Suprapubic skin (tissue), 4 donors: ENCODE measurements around the gene IQSEC1.

Experiments used
- EP300 ChIP-seq: sonication (generic); formaldehyde crosslinking; IDR thresholded peaks from one replicate; pipeline ENCODE4 v1.6.1; 2017; ENCODE audit warnings: antibody characterized with exemption
- POLR2A ChIP-seq, 2 donors: fragments of 450-650 bp; IDR thresholded peaks; one replicate each; pipeline ENCODE4 v1.6.1; 2017; ENCODE audit warnings: antibody characterized with exemption in 2 of 2, mild to moderate bottlenecking in 2 of 2, moderate library complexity in 2 of 2
- POLR2AphosphoS5 ChIP-seq, 3 donors: sonication (generic); formaldehyde crosslinking; IDR thresholded peaks; one replicate each; pipeline ENCODE4 v1.6.1; 2017; ENCODE audit warnings: antibody characterized with exemption in 3 of 3
- TF ChIP-seq, protein P1 (sequence below), 2 donors: fragments of 200-600 bp in 1 of 2; fragments of 450-650 bp in 1 of 2; sonication (generic) in 1 of 2; IDR thresholded peaks; one replicate each; pipeline ENCODE4 v1.5.1; 2016 to 2019; ENCODE audit warnings: antibody characterized with exemption in 2 of 2, mild to moderate bottlenecking in 1 of 2, moderate library complexity in 1 of 2

- TF ChIP-seq, protein P1, sequence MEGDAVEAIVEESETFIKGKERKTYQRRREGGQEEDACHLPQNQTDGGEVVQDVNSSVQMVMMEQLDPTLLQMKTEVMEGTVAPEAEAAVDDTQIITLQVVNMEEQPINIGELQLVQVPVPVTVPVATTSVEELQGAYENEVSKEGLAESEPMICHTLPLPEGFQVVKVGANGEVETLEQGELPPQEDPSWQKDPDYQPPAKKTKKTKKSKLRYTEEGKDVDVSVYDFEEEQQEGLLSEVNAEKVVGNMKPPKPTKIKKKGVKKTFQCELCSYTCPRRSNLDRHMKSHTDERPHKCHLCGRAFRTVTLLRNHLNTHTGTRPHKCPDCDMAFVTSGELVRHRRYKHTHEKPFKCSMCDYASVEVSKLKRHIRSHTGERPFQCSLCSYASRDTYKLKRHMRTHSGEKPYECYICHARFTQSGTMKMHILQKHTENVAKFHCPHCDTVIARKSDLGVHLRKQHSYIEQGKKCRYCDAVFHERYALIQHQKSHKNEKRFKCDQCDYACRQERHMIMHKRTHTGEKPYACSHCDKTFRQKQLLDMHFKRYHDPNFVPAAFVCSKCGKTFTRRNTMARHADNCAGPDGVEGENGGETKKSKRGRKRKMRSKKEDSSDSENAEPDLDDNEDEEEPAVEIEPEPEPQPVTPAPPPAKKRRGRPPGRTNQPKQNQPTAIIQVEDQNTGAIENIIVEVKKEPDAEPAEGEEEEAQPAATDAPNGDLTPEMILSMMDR (IDR thresholded peaks at IDR 0.05): no peak
- TF ChIP-seq POLR2A (IDR thresholded peaks at IDR 0.05) (no peak), EP300 (no peak), POLR2AphosphoS5 (IDR thresholded peaks at IDR 0.05) (no peak)
Observed at GRCh38 chr3:13037458-13038117, 35.6 kb downstream of the IQSEC1 start.
